PFSK-1 (cell line): Measurements from ENCODE around the gene MLPH.

Source experiments
- POLR2AphosphoS5 ChIP-seq: IDR thresholded peaks from 2 replicates; pipeline ENCODE4 v1.6.1; 2012; ENCODE audit warnings: low read depth, mild to moderate bottlenecking, control low read depth, low read length, moderate library complexity
- SIN3A ChIP-seq: IDR thresholded peaks from 2 replicates; pipeline ENCODE4 v1.6.1; 2012; ENCODE audit warnings: mild to moderate bottlenecking, low read length, moderate library complexity, borderline replicate concordance; ENCODE audit not compliant: insufficient read depth
- TAF1 ChIP-seq: IDR thresholded peaks from 2 replicates; pipeline ENCODE4 v1.6.1; 2012; ENCODE audit warnings: low read length, control low read depth, borderline replicate concordance; ENCODE audit not compliant: insufficient read depth

GRCh38 chr2:237599465-237600110 lies 112.5 kb downstream of the MLPH start:
- no peak for TF ChIP-seq SIN3A
- no peak for TF ChIP-seq TAF1
- TF ChIP-seq POLR2AphosphoS5, result no peak
